Endothelial cell of umbilical vein (primary cell): Measurements from ENCODE around the gene IQCE. TPM values are rescaled to one million over a fixed set of nuclear protein-coding genes. Genes with fewer than 3 reads are reported as not detected.

Source experiments
- BruUV-seq: library from RNA; stranded (reverse); fragments of 400-500 nt; replicated peaks from 2 replicates; lab custom pipeline; 2021; lab: Mats Ljungman, UMichigan
- CTCF ChIA-PET: fragments of 300-600, 350-600 bp; sonication (Branson Sonifier 250); formaldehyde crosslinking; loops from one replicate; lab custom pipeline; 2021; ENCODE audit warnings: antibody characterized with exemption, inconsistent platforms; lab: Charles Lee
- POLR2A ChIA-PET: fragments of 300-600, 350-600 bp; sonication (Branson Sonifier 250); formaldehyde crosslinking; loops from one replicate; lab custom pipeline; 2021; ENCODE audit warnings: antibody characterized with exemption, inconsistent platforms; lab: Charles Lee
- DNase-seq: peaks from one replicate; pipeline ENCODE4 v3.0.0-alpha.2; 2011; ENCODE audit warnings: low read depth, low spot score
- FAIRE-seq: peaks from 2 replicates; lab custom pipeline; 2011; peaks lifted over from hg19 to GRCh38; lab: Jason Lieb, UNC
- H2AFZ ChIP-seq: 2 replicates; pipeline ENCODE4 v1.6.0; 2012; ENCODE audit warnings: low read depth, low read length, control low read depth, inconsistent platforms
- H3K27ac ChIP-seq: 2 replicates; pipeline ENCODE4 v1.5.1; 2011; ENCODE audit warnings: low read depth, mild to moderate bottlenecking, control low read depth, low read length, moderate library complexity; ENCODE audit not compliant: insufficient read depth
- H3K27me3 ChIP-seq, 2 experiments: 2 replicates each; pipeline versions ENCODE4 v1.6.0 to v1.6.1; 2011; ENCODE audit warnings: low read length in 2 of 2, mixed read lengths in 1 of 2; ENCODE audit not compliant: control insufficient read depth in 2 of 2, insufficient read depth in 2 of 2
- H3K36me3 ChIP-seq, 2 experiments: 2 replicates in 1 of 2; 3 replicates in 1 of 2; pipeline ENCODE4 v1.5.1; 2011; ENCODE audit warnings: low read length in 2 of 2, mild to moderate bottlenecking in 1 of 2, moderate library complexity in 1 of 2; ENCODE audit not compliant: control insufficient read depth in 2 of 2, insufficient read depth in 2 of 2; ENCODE audit errors: extremely low read depth in 1 of 2
- H3K4me1 ChIP-seq: 3 replicates; pipeline ENCODE4 v1.5.1; 2011; ENCODE audit warnings: mild to moderate bottlenecking, low read length; ENCODE audit not compliant: control insufficient read depth, insufficient read depth; ENCODE audit errors: extremely low read depth
- H3K4me2 ChIP-seq: 2 replicates; pipeline ENCODE4 v1.6.1; 2011; ENCODE audit warnings: low read length, control low read depth, mixed read lengths; ENCODE audit not compliant: insufficient read depth
- H3K4me3 ChIP-seq, 3 experiments: fragments of 200-600 bp in 1 of 3; sonication (generic), shearing (Covaris generic) in 1 of 3; replicated peaks in 1 of 3; 2 replicates each; pipeline ENCODE4 v1.5.1; 2011 to 2016; ENCODE audit warnings: control low read depth in 3 of 3, low read length in 3 of 3, mild to moderate bottlenecking in 2 of 3, inconsistent platforms in 1 of 3, low read depth in 1 of 3, moderate library complexity in 1 of 3; ENCODE audit not compliant: insufficient read depth in 1 of 3
- H3K79me2 ChIP-seq: 2 replicates; pipeline ENCODE4 v1.6.0; 2012; ENCODE audit warnings: low read length, inconsistent platforms; ENCODE audit not compliant: control insufficient read depth, insufficient read depth
- H3K9ac ChIP-seq: replicated peaks from 2 replicates; pipeline ENCODE3; 2011; ENCODE audit warnings: low read length, control low read depth; ENCODE audit not compliant: insufficient read depth; ENCODE audit errors: extremely low read depth
- H3K9me1 ChIP-seq: replicated peaks from 3 replicates; pipeline ENCODE4 v1.6.0; 2011; ENCODE audit warnings: mild to moderate bottlenecking, low read length; ENCODE audit not compliant: control insufficient read depth, insufficient read depth; ENCODE audit errors: extremely low read depth
- H3K9me3 ChIP-seq: replicated peaks from 2 replicates; pipeline ENCODE4 v1.5.1; 2012; ENCODE audit warnings: low read length, inconsistent platforms; ENCODE audit not compliant: control insufficient read depth, insufficient read depth
- H4K20me1 ChIP-seq: replicated peaks from 2 replicates; pipeline ENCODE3; 2011; ENCODE audit warnings: mild to moderate bottlenecking, low read length; ENCODE audit not compliant: control insufficient read depth, insufficient read depth; ENCODE audit errors: extremely low read depth
- EZH2 ChIP-seq: IDR thresholded peaks from 2 replicates; pipeline ENCODE4 v1.6.1; 2012; ENCODE audit warnings: borderline replicate concordance, low read depth, mild to moderate bottlenecking, moderate library complexity, low read length, inconsistent platforms; ENCODE audit not compliant: severe bottlenecking
- FOS ChIP-seq: IDR thresholded peaks from 2 replicates; pipeline ENCODE4 v1.6.1; 2011; ENCODE audit warnings: mild to moderate bottlenecking, low read length, moderate library complexity, borderline replicate concordance; ENCODE audit not compliant: insufficient read depth
- GATA2 ChIP-seq: IDR thresholded peaks from 2 replicates; pipeline ENCODE4 v1.7.0; 2011; ENCODE audit warnings: low read depth, mild to moderate bottlenecking, moderate library complexity, mixed read lengths, low read length; ENCODE audit not compliant: insufficient read length, insufficient read depth
- MYC ChIP-seq: IDR thresholded peaks from one replicate; pipeline ENCODE4 v1.6.1; 2011; ENCODE audit warnings: mild to moderate bottlenecking, low read depth, low read length
- POLR2A ChIP-seq: IDR thresholded peaks from 2 replicates; pipeline ENCODE4 v1.6.1; 2012; ENCODE audit warnings: low read depth, mild to moderate bottlenecking, control low read depth, low read length
- POLR2AphosphoS5 ChIP-seq: IDR thresholded peaks from 2 replicates; pipeline ENCODE4 v1.6.1; 2012; ENCODE audit warnings: low read depth, mild to moderate bottlenecking, control low read depth, low read length, moderate library complexity; ENCODE audit not compliant: insufficient read depth
- dilution Hi-C: fragments of 300-500 bp; cut with MboI; formaldehyde crosslinking; loops from one replicate; pipeline ENCODE4 v1.15.0; 2019; ENCODE audit warnings: low sequenced_read_pairs; ENCODE audit not compliant: extremely low pct_ligation_motif_present
- intact Hi-C: fragments of 100-400 bp; cut with micrococcal nuclease; formaldehyde crosslinking; loops from one replicate; pipeline ENCODE4 v1.10.0; 2022
- polyA plus RNA-seq, 4 experiments: library from polyadenylated mRNA; depleted of rRNA in 3 of 4; stranded (reverse) in 3 of 4; unstranded in 1 of 4; fragments of >200 nt; gene quantifications; 2 replicates each; pipeline versions ENCODE4 v1.2.1 to v1.2.3, GENCODE V29; 2011 to 2012; ENCODE audit warnings: missing spikeins in 1 of 4
- total RNA-seq: library from RNA; stranded (reverse); gene quantifications from 2 replicates; pipeline ENCODE4 v1.2.3, GENCODE V29; 2021
- TF ChIP-seq, protein P1 (sequence below): IDR thresholded peaks from 2 replicates; pipeline ENCODE4 v1.6.1; 2011; ENCODE audit not compliant: insufficient read depth, insufficient read length

IQCE gene
- total and polyA plus RNA-seq, 2 donors (not counting 3 experiments of a cell fraction or from before 2014, with no cell fraction given) = 4.9 to 14.5 TPM

DNA sequence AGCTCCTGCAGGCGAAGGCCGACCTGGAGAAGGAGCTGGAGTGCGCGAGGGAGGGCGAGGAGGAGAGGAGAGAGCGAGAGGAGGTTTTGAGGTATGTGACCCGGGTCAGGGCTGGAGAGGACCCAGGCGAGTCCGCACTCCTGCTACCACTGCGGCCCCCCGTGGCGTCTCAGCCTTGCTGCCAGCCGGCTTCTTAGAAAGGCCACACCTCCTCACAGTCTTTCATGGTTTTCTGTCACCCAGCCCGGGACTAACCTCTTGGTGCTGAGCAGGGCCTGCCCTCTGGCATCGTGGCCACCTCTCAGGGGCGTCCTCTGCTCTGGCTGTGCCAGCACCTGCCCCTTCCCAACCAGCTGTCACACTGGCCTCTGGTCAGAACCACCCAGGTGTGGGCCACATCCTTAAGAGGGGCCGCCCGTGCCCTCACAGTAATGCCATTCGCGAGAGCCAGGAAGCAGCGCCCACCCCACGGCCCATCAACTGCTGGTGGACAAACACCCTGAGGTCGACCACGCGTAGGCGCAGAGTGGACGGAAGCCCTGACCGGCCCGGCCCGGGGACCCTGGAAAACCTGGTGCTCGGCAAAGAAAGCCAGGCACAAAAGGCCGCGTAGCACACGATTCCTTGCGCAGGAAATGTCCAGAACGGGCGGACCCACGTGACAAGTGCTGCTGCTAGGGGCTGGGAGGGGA lies 34.4 kb downstream of the IQCE start:
- dilution Hi-C loops = no loop called here
- no peak for TF ChIP-seq FOS
- TF ChIP-seq POLR2AphosphoS5 = no peak
- TF ChIP-seq POLR2A = no peak
- TF ChIP-seq GATA2 = no peak
- TF ChIP-seq MYC = no peak
- TF ChIP-seq, protein P1, sequence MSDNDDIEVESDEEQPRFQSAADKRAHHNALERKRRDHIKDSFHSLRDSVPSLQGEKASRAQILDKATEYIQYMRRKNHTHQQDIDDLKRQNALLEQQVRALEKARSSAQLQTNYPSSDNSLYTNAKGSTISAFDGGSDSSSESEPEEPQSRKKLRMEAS = no peak

DNA sequence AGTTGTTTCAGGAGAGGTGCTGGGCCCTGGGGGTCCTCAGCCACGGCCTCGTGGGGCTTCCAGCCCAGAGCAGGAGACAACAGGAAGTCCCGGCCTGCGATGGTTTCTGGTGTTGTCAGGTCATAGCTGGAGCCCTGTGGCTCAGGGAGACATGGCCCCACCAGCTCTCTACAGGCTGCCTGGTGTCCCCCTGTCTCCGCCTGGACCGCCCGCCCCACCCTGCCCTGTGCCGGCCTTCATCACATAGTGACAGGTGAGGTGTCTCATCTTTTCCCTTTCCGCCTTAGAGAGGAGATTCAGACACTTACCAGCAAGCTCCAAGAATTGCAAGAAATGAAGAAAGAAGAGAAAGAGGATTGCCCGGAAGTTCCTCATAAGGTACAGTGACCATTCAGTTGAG lies 35.8 kb downstream of the IQCE start:
- Histone ChIP-seq H4K20me1 (no peaks in the 10 kb centered on the region), H3K36me3 (peaks cover 0 to 26% of the 10 kb centered on the region in 2 experiments), H3K27ac (no peak overlapping the region), H3K79me2 (no peaks in the 10 kb centered on the region), H3K9me1 (no peaks in the 10 kb centered on the region), H3K4me1 (no peaks in the 10 kb centered on the region), H3K27me3 (no peaks in the 10 kb centered on the region), H3K9ac (no peak overlapping the region), H3K9me3 (no peaks in the 10 kb centered on the region), H2AFZ (no peak overlapping the region), H3K4me3 (no peak overlapping the region), H3K4me2 (no peak overlapping the region)
- FAIRE-seq = no peak
- TF ChIP-seq EZH2 (no peak), POLR2AphosphoS5 (no peak), MYC (no peak)
- TF ChIP-seq, protein P1 = no peak
- ChIA-PET POLR2A (no interaction called here), CTCF (no interaction called here)
- DNase-seq = no peak
- intact Hi-C loops (no loop called here), dilution Hi-C loops (no loop called here)
- no TSS peak for BruUV-seq

More for the DNA sequence above, 34.4 kb downstream of the IQCE start:
- intact Hi-C loops = no loop called here
- no peaks in the 10 kb centered on the region for H3K9me1 ChIP-seq
- no TSS peak for BruUV-seq
- no peaks in the 10 kb centered on the region for H3K79me2 ChIP-seq
- peaks cover 0 to 21% of the 10 kb centered on the region in 2 experiments for H3K36me3 ChIP-seq
- no peaks in the 10 kb centered on the region for H4K20me1 ChIP-seq
- no peak overlapping the region for H3K4me2 ChIP-seq
- H3K9ac ChIP-seq = no peak overlapping the region
- no peak overlapping the region for H3K27ac ChIP-seq
- ChIA-PET CTCF (no interaction called here), POLR2A (no interaction called here)
- no peak overlapping the region for H3K4me3 ChIP-seq
- no peaks in the 10 kb centered on the region for H3K4me1 ChIP-seq
- no peaks in the 10 kb centered on the region for H3K9me3 ChIP-seq
- H2AFZ ChIP-seq = no peak overlapping the region
- no peaks in the 10 kb centered on the region for H3K27me3 ChIP-seq
- FAIRE-seq (no peak), DNase-seq (no peak)
